ENCODE measurements around the gene CELF2. TPM values are rescaled to one million over a fixed set of nuclear protein-coding genes. Genes with fewer than 3 reads are reported as not detected.

CELF2 gene
- total RNA-seq, 1 experiment from 2014 or later, result 0.27 TPM

DNA sequence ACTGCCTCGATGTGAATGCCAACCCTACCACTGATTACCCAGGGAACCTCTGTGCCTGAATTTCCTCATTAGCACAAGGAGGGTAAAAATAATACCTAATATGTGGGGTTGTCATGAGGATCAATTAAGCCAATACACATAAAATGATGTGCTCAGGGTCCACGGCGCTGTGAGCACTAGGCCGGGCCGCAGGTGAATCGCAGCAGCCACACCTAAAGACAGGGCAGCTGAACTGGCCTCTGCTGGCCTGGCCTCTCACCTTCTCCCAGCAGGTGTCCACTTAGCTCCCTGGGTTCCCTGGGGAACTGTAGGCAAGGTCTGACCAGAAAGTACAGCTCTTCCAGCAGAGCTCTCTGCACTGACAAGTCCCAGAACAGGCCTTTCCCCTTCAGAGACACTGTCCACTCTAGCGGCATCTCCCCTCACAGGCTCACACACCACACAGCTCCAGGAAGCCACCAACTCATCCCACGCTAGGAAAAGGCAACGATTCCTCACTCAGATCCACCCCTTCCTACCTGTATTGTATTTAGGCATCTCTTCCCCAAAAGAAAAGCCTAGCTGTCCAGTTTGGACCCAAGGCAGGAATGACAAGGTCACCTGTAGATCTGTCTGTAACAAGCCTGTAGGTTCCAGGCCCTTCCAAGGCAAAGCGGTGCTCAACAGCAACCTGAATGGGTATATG, 320.6 kb downstream of the CELF2 start:
- H3K27ac Mint-ChIP-seq (ENCODE audit: unreplicated experiment), result no peak overlapping the region
- no TSS peak for BruUV-seq (replicated peaks)
- CTCF ChIA-PET, result no interaction called here
- intact Hi-C loops (cut with micrococcal nuclease; ENCODE audit: unreplicated experiment), result no loop called here
- H3K36me3 Mint-ChIP-seq (ENCODE audit: insufficient read depth, unreplicated experiment), result no peaks in the 10 kb centered on the region
- TF ChIP-seq, protein P1, sequence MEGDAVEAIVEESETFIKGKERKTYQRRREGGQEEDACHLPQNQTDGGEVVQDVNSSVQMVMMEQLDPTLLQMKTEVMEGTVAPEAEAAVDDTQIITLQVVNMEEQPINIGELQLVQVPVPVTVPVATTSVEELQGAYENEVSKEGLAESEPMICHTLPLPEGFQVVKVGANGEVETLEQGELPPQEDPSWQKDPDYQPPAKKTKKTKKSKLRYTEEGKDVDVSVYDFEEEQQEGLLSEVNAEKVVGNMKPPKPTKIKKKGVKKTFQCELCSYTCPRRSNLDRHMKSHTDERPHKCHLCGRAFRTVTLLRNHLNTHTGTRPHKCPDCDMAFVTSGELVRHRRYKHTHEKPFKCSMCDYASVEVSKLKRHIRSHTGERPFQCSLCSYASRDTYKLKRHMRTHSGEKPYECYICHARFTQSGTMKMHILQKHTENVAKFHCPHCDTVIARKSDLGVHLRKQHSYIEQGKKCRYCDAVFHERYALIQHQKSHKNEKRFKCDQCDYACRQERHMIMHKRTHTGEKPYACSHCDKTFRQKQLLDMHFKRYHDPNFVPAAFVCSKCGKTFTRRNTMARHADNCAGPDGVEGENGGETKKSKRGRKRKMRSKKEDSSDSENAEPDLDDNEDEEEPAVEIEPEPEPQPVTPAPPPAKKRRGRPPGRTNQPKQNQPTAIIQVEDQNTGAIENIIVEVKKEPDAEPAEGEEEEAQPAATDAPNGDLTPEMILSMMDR (IDR thresholded peaks at IDR 0.05; ENCODE audit: insufficient read depth in 1 of 2, low read depth in 1 of 2, low read length in 1 of 2, severe bottlenecking in 1 of 2, unreplicated experiment in 1 of 2), result no peak
- no peaks in the 10 kb centered on the region for H3K9me3 ChIP-seq
- peaks cover 22% of the 10 kb centered on the region for H3K4me1 Mint-ChIP-seq (ENCODE audit: low read depth, unreplicated experiment)
- peaks cover 21% of the 10 kb centered on the region for H3K4me1 ChIP-seq
- POLR2A ChIA-PET, result no interaction called here
- no peak overlapping the region for H3K4me3 ChIP-seq (ENCODE audit: low read depth, low read length)
- H3K9me3 Mint-ChIP-seq (ENCODE audit: unreplicated experiment), result no peaks in the 10 kb centered on the region
- no peak for DNase-seq
- H3K27me3 ChIP-seq (replicated peaks; ENCODE audit: control insufficient read depth, insufficient read depth, low read length), result no peaks in the 10 kb centered on the region
- H3K27me3 Mint-ChIP-seq (ENCODE audit: insufficient read depth, unreplicated experiment), result no peaks in the 10 kb centered on the region
- H3K36me3 ChIP-seq (ENCODE audit: control insufficient read depth, insufficient read depth, low read length), result no peaks in the 10 kb centered on the region
- H3K4me3 Mint-ChIP-seq (ENCODE audit: unreplicated experiment), result no peak overlapping the region

DNA sequence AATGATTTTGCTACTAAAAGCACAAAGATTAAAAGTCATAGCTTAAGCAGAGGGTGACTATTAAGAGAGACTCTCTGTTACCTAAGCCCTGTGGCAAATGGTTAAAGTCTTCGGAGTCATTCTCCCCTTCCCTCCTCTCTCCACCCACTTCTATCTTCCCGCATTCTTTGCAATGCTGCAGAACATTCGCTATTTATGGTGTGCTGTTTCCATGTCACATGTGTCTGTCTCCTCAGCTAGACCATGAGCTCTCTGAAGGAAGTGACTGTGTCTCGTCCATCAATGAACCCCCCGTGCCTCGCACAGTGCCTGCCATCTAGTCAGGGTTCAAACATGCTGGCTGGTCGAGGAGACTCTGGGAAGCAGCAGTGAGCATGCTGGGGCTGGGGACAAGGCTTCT, 321.3 kb downstream of the CELF2 start:
- TF ChIP-seq, protein P1 (IDR thresholded peaks at IDR 0.05; ENCODE audit: insufficient read depth in 1 of 2, low read depth in 1 of 2, low read length in 1 of 2, severe bottlenecking in 1 of 2, unreplicated experiment in 1 of 2), result no peak
- intact Hi-C loops (cut with micrococcal nuclease; ENCODE audit: unreplicated experiment), result no loop called here
- Histone ChIP-seq H3K36me3 (ENCODE audit: control insufficient read depth, insufficient read depth, low read length) (no peaks in the 10 kb centered on the region), H3K4me1 (peaks cover 18% of the 10 kb centered on the region), H3K9me3 (no peaks in the 10 kb centered on the region), H3K4me3 (ENCODE audit: low read depth, low read length) (no peak overlapping the region), H3K27me3 (replicated peaks; ENCODE audit: control insufficient read depth, insufficient read depth, low read length) (no peaks in the 10 kb centered on the region)
- POLR2A ChIA-PET, result no interaction called here
- H3K36me3 Mint-ChIP-seq (ENCODE audit: insufficient read depth, unreplicated experiment), result no peaks in the 10 kb centered on the region
- BruUV-seq (replicated peaks), result no TSS peak
- CTCF ChIA-PET, result no interaction called here
- peaks cover 21% of the 10 kb centered on the region for H3K4me1 Mint-ChIP-seq (ENCODE audit: low read depth, unreplicated experiment)
- H3K27me3 Mint-ChIP-seq (ENCODE audit: insufficient read depth, unreplicated experiment), result no peaks in the 10 kb centered on the region
- no peak overlapping the region for H3K27ac Mint-ChIP-seq (ENCODE audit: unreplicated experiment)
- H3K4me3 Mint-ChIP-seq (ENCODE audit: unreplicated experiment), result no peak overlapping the region
- no peak for DNase-seq
- no peaks in the 10 kb centered on the region for H3K9me3 Mint-ChIP-seq (ENCODE audit: unreplicated experiment)

DNA sequence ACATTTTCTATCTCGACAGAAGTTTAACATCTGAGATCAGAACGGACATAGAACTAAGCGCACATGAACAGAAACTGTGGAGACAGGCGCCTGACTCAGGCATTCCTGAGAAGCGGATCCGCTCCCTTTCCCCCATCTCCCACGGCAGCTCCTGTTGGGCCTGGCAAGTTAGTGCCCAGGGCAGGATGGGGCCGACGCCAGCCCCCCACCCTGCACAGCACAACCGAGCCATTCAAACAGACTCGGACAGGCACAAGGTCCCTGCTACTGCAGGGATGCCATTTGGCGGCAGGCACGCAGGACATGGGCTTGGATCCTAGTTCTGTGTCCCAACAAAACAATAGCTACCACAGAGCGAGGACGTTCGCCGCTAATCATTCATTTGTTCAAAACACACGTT, 322.0 kb downstream of the CELF2 start:
- Mint-ChIP-seq H3K9me3 (ENCODE audit: unreplicated experiment) (no peaks in the 10 kb centered on the region), H3K4me1 (ENCODE audit: low read depth, unreplicated experiment) (peaks cover 15% of the 10 kb centered on the region), H3K36me3 (ENCODE audit: insufficient read depth, unreplicated experiment) (no peaks in the 10 kb centered on the region), H3K27me3 (ENCODE audit: insufficient read depth, unreplicated experiment) (no peaks in the 10 kb centered on the region), H3K4me3 (ENCODE audit: unreplicated experiment) (no peak overlapping the region), H3K27ac (ENCODE audit: unreplicated experiment) (no peak overlapping the region)
- Histone ChIP-seq H3K36me3 (ENCODE audit: control insufficient read depth, insufficient read depth, low read length) (no peaks in the 10 kb centered on the region), H3K9me3 (no peaks in the 10 kb centered on the region), H3K27me3 (replicated peaks; ENCODE audit: control insufficient read depth, insufficient read depth, low read length) (no peaks in the 10 kb centered on the region), H3K4me3 (ENCODE audit: low read depth, low read length) (no peak overlapping the region), H3K4me1 (peaks cover 12% of the 10 kb centered on the region)
- intact Hi-C loops (cut with micrococcal nuclease; ENCODE audit: unreplicated experiment), result no loop called here
- no peak for DNase-seq
- ChIA-PET CTCF (interaction anchor here (1.1 kb wide), 1 partner anchor 30 kb away, joined by 3 read pairs; no protein-coding TSS in a partner anchor), POLR2A (no interaction called here)
- TF ChIP-seq, protein P1 (IDR thresholded peaks at IDR 0.05; ENCODE audit: insufficient read depth in 1 of 2, low read depth in 1 of 2, low read length in 1 of 2, severe bottlenecking in 1 of 2, unreplicated experiment in 1 of 2), result no peak
- no TSS peak for BruUV-seq (replicated peaks)
